Measurements from ENCODE around the gene NEXN. TPM values are rescaled to one million over a fixed set of nuclear protein-coding genes. Genes with fewer than 3 reads are reported as not detected.

NEXN gene
- total RNA-seq, 1 experiment from 2014 or later: 1.6 TPM

DNA sequence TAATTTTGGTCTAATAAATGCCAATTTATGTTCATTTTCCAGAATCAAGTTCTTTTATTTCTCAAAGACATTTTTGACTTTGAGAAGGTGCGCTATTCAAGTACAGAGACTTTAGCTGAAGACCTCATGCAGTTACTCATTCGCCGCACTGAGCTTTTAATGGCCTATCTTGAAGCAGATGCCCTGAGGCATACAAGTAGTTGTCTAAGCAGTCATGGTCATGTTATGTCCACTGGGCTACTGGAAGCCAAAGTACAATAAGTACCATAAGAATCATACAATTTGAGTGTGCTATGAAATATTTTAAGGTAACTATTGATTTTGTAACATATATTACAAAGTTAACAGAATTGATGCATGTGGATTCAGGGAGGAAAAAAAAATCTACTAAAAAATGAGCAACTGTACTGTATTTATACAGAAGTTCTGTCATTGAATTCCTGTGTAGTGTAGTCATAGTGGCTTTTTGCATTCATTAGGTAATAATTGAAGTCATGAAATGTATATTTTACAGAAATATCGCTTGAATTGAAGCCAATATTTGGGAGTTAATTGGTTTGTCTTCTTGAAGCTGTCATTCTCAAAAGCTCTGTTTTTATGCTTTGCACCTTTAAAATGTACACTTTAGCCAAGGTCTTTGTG lies 13.5 kb upstream of the NEXN start:
- DNase-seq (ENCODE audit: unreplicated experiment): peak; percentile 79
- H3K4me3 Mint-ChIP-seq (ENCODE audit: unreplicated experiment): no peak overlapping the region
- H3K9me3 Mint-ChIP-seq (ENCODE audit: unreplicated experiment): no peaks in the 10 kb centered on the region
- CTCF ChIA-PET: interaction anchor here (0.6 to 1.4 kb wide), 2 partner anchors 13 to 561 kb away, joined by 3 read pairs; no protein-coding TSS in a partner anchor
- BruUV-seq (replicated peaks): no TSS peak
- TF ChIP-seq, protein P1, sequence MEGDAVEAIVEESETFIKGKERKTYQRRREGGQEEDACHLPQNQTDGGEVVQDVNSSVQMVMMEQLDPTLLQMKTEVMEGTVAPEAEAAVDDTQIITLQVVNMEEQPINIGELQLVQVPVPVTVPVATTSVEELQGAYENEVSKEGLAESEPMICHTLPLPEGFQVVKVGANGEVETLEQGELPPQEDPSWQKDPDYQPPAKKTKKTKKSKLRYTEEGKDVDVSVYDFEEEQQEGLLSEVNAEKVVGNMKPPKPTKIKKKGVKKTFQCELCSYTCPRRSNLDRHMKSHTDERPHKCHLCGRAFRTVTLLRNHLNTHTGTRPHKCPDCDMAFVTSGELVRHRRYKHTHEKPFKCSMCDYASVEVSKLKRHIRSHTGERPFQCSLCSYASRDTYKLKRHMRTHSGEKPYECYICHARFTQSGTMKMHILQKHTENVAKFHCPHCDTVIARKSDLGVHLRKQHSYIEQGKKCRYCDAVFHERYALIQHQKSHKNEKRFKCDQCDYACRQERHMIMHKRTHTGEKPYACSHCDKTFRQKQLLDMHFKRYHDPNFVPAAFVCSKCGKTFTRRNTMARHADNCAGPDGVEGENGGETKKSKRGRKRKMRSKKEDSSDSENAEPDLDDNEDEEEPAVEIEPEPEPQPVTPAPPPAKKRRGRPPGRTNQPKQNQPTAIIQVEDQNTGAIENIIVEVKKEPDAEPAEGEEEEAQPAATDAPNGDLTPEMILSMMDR (IDR thresholded peaks at IDR 0.05; ENCODE audit: unreplicated experiment): no peak
- H3K27ac Mint-ChIP-seq (ENCODE audit: low read depth, unreplicated experiment): peak overlapping the region; percentile 59
- no peaks in the 10 kb centered on the region for H3K27me3 Mint-ChIP-seq (ENCODE audit: insufficient read depth, unreplicated experiment)
- POLR2A ChIA-PET: interaction anchor here (0.7 to 2.3 kb wide), 7 partner anchors 10 to 627 kb away, joined by 3 to 8 read pairs (median 4); partner anchors contain the start of genes FUBP1 and NEXN
- peaks cover 5% of the 10 kb centered on the region for H3K4me1 Mint-ChIP-seq (ENCODE audit: insufficient read depth, unreplicated experiment)
- intact Hi-C loops (cut with micrococcal nuclease): no loop called here
- H3K36me3 Mint-ChIP-seq (ENCODE audit: insufficient read depth, unreplicated experiment): no peaks in the 10 kb centered on the region

DNA sequence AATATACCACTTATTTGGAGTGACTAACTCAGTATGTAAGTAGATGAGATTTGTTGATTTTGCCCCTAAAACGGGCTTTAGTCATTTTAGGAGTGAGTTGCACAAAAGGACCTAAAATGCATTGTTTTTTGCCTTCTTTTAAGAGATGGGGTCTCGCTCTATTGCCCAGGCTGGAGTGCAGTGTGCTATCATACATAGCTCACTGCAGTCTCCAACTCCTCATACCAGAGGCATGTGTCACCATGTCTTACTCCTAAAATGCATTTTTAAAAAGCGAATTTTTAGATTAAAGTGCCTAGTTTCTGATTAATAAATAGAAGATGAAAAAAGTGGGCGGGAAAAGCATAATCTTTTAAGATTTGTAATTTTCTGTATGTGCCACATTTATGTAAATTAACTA lies 11.5 kb upstream of the NEXN start:
- Mint-ChIP-seq H3K4me3 (ENCODE audit: unreplicated experiment) (no peak overlapping the region), H3K27ac (ENCODE audit: low read depth, unreplicated experiment) (no peak overlapping the region), H3K9me3 (ENCODE audit: unreplicated experiment) (no peaks in the 10 kb centered on the region), H3K4me1 (ENCODE audit: insufficient read depth, unreplicated experiment) (peaks cover 5% of the 10 kb centered on the region), H3K27me3 (ENCODE audit: insufficient read depth, unreplicated experiment) (no peaks in the 10 kb centered on the region), H3K36me3 (ENCODE audit: insufficient read depth, unreplicated experiment) (no peaks in the 10 kb centered on the region)
- ChIA-PET CTCF (interaction anchor here (1.6 kb wide), 1 partner anchor 51 kb away, joined by 5 read pairs; no protein-coding TSS in a partner anchor), POLR2A (interaction anchor here (0.6 to 1.2 kb wide), 5 partner anchors 10 to 53 kb away, joined by 3 to 4 read pairs (median 3); partner anchors contain the start of gene NEXN)
- intact Hi-C loops (cut with micrococcal nuclease): no loop called here
- TF ChIP-seq, protein P1 (IDR thresholded peaks at IDR 0.05; ENCODE audit: unreplicated experiment): no peak
- no peak for DNase-seq (ENCODE audit: unreplicated experiment)
- no TSS peak for BruUV-seq (replicated peaks)

DNA sequence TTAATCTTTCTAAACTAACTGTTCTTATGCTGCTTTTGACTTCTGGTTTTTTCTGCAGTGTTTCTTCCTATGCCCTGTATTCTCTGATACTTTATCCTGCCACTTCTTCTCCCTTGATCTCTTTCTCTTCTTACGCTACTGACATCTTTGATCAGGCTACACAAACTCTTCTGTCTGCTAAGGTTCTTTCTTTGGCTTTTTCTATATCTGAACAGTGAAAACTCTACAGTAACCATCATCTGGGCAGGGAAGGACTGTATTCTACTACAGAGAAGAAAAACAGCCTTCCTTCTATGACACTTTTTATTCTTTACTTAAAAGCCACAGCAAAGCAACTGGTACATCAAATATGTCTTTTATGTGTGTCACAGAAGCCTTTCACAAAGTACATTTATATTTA lies 7.4 kb upstream of the NEXN start:
- BruUV-seq (replicated peaks): no TSS peak
- H3K9me3 Mint-ChIP-seq (ENCODE audit: unreplicated experiment): no peaks in the 10 kb centered on the region
- POLR2A ChIA-PET: no interaction called here
- DNase-seq (ENCODE audit: unreplicated experiment): no peak
- CTCF ChIA-PET: no interaction called here
- H3K4me1 Mint-ChIP-seq (ENCODE audit: insufficient read depth, unreplicated experiment): no peaks in the 10 kb centered on the region
- TF ChIP-seq, protein P1 (IDR thresholded peaks at IDR 0.05; ENCODE audit: unreplicated experiment): no peak
- no peak overlapping the region for H3K27ac Mint-ChIP-seq (ENCODE audit: low read depth, unreplicated experiment)
- H3K4me3 Mint-ChIP-seq (ENCODE audit: unreplicated experiment): no peak overlapping the region
- no peaks in the 10 kb centered on the region for H3K27me3 Mint-ChIP-seq (ENCODE audit: insufficient read depth, unreplicated experiment)
- intact Hi-C loops (cut with micrococcal nuclease): loop anchor here (10.0 kb wide), 1 partner anchor 46 kb away; no protein-coding TSS in a partner anchor
- no peaks in the 10 kb centered on the region for H3K36me3 Mint-ChIP-seq (ENCODE audit: insufficient read depth, unreplicated experiment)

DNA sequence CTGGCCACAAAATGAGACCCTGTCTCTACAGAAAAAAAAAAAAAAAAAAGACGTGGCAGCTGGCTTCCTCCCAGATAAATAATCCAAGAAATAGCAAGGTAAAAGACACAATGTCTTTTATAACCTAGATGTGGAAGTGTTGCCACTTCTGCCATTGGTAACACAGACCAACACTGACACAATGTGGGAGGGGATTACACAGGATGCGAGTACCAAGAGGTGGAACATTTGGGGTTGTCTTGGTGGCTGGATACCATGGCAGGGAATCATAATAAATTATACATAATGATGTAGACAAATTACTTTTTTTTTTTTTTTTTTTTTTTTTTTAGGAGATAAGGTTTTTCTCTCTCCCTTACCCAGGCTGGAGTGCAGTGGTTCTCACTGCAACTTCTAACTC lies 6.0 kb upstream of the NEXN start:
- intact Hi-C loops (cut with micrococcal nuclease): loop anchor here (10.0 kb wide), 1 partner anchor 48 kb away; no protein-coding TSS in a partner anchor
- Mint-ChIP-seq H3K36me3 (ENCODE audit: insufficient read depth, unreplicated experiment) (peaks cover 6% of the 10 kb centered on the region), H3K9me3 (ENCODE audit: unreplicated experiment) (no peaks in the 10 kb centered on the region), H3K27me3 (ENCODE audit: insufficient read depth, unreplicated experiment) (no peaks in the 10 kb centered on the region), H3K4me3 (ENCODE audit: unreplicated experiment) (no peak overlapping the region), H3K27ac (ENCODE audit: low read depth, unreplicated experiment) (no peak overlapping the region), H3K4me1 (ENCODE audit: insufficient read depth, unreplicated experiment) (no peaks in the 10 kb centered on the region)
- TF ChIP-seq, protein P1 (IDR thresholded peaks at IDR 0.05; ENCODE audit: unreplicated experiment): no peak
- ChIA-PET POLR2A (interaction anchor here (0.6 to 0.8 kb wide), 2 partner anchors 109 to 125 kb away, joined by 3 read pairs; no protein-coding TSS in a partner anchor), CTCF (interaction anchor here (0.8 kb wide), 1 partner anchor 18 kb away, joined by 3 read pairs; no protein-coding TSS in a partner anchor)
- BruUV-seq (replicated peaks): no TSS peak
- DNase-seq (ENCODE audit: unreplicated experiment): no peak
